ENCODE results near the gene MEIS3.
A peak's percentile ranks its signal among the peaks of the same experiment; 100 is the strongest.

MEIS3 gene

DNA sequence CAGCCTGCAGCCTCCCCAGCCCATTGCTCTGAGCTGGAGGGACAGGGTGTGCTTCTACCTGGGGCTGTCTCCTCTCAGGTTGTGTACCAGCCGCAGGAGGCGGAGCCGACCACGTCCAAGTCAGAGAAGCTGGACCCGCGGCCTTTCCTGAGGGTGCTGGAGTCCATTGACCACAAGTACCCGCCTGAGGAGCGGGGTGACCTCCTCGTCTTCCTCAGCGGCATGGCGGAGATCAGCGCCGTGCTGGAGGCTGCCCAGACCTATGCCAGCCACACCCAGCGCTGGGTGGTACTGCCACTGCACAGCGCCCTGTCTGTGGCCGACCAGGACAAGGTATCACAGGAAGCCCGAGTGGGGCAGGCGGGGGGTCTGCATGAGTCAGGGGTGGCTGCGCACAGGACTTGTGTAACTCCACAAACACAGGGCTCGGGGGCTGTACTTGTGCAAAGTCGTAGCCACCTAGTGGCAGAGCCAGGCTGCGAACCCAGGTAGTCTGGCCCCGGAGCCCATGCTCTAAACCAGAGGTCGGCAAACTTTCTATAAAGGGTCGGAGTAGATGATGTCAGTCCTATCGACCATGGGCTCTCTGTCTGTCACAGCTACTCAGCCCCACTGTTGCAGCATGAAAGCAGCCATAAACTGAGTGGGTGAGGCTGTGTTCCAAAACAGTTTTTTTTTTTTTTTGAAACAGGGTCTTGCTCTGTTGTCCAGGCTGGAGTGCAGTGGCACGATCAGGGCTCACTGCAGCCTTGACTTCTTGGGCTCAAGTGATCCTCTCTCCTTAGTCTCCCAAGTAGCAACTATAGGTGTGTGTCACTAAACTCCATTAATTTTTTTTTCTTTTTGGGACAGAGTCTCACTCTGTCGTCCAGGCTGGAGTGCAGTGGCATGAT is 61.3 kb downstream of the MEIS3 start:
- Histone ChIP-seq H3K4me1 (ENCODE audit: low read depth, poor library complexity, severe bottlenecking) (no peaks in the 10 kb centered on the region), H4K20me1 (ENCODE audit: insufficient read depth) (no peaks in the 10 kb centered on the region), H3K4me2 (no peak overlapping the region), H3K9ac (no peak overlapping the region), H3K27me3 (ENCODE audit: insufficient read depth, low read depth) (no peaks in the 10 kb centered on the region), H2AFZ (ENCODE audit: low read depth) (no peak overlapping the region), H3K79me2 (ENCODE audit: insufficient read depth, low read depth) (no peaks in the 10 kb centered on the region), H3K4me3 (IDR thresholded peaks at IDR 0.05; ENCODE audit: insufficient read depth, low read depth, low read length) (no peak overlapping the region), H3K27ac (no peak overlapping the region), H3K36me3 (ENCODE audit: insufficient read depth) (peaks cover 22% of the 10 kb centered on the region; the same call in 1 of the 2 replicates)
- TF ChIP-seq CTCF (conservative IDR thresholded peaks at IDR 0.05; ENCODE audit: low read depth, low read length): peak; percentile 35

- H3K27ac ChIP-seq: no peak overlapping the region
- H3K4me1 ChIP-seq (ENCODE audit: low read depth, poor library complexity, severe bottlenecking): no peaks in the 10 kb centered on the region
- no peak overlapping the region for H3K4me3 ChIP-seq (IDR thresholded peaks at IDR 0.05; ENCODE audit: insufficient read depth, low read depth, low read length)
- no peak overlapping the region for H2AFZ ChIP-seq (ENCODE audit: low read depth)
- no peaks in the 10 kb centered on the region for H3K27me3 ChIP-seq (ENCODE audit: insufficient read depth, low read depth)
- peaks cover 22% of the 10 kb centered on the region; the same call in 1 of the 2 replicates for H3K36me3 ChIP-seq (ENCODE audit: insufficient read depth)
- H4K20me1 ChIP-seq (ENCODE audit: insufficient read depth): no peaks in the 10 kb centered on the region
- no peak overlapping the region for H3K4me2 ChIP-seq
- TF ChIP-seq CTCF (conservative IDR thresholded peaks at IDR 0.05; ENCODE audit: low read depth, low read length): no peak
- H3K9ac ChIP-seq: no peak overlapping the region
- H3K79me2 ChIP-seq (ENCODE audit: insufficient read depth, low read depth): no peaks in the 10 kb centered on the region
Measured at GRCh38 chr19:47356900-47357299, 62.4 kb downstream of the MEIS3 start.

DNA sequence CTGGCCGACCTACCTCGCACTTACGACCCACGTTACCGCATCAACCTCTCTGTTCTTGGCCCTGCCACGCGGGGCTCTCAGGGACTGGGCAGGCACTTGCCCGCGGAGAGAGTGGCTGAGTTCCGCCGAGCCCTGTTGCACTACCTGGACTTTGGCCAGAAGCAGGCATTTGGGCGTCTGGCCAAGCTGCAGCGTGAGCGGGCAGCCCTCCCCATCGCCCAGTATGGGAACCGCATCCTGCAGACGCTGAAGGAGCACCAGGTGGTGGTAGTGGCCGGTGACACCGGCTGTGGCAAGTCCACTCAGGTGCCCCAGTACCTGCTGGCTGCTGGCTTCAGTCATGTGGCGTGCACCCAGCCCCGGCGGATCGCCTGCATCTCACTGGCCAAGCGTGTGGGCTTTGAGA is 66.0 kb downstream of the MEIS3 start:
- peaks cover 20% of the 10 kb centered on the region; the same call in 1 of the 2 replicates for H3K79me2 ChIP-seq (ENCODE audit: insufficient read depth, low read depth)
- no peaks in the 10 kb centered on the region for H4K20me1 ChIP-seq (ENCODE audit: insufficient read depth)
- no peaks in the 10 kb centered on the region for H3K27me3 ChIP-seq (ENCODE audit: insufficient read depth, low read depth)

More for the DNA sequence above, 66.0 kb downstream of the MEIS3 start:
- Histone ChIP-seq H2AFZ (ENCODE audit: low read depth) (no peak overlapping the region), H3K4me2 (no peak overlapping the region), H3K27ac (no peak overlapping the region), H3K9ac (no peak overlapping the region), H3K36me3 (ENCODE audit: insufficient read depth) (peaks cover 16% of the 10 kb centered on the region; the same call in 1 of the 2 replicates), H3K4me3 (IDR thresholded peaks at IDR 0.05; ENCODE audit: insufficient read depth, low read depth, low read length) (no peak overlapping the region), H3K4me1 (ENCODE audit: low read depth, poor library complexity, severe bottlenecking) (peaks cover 16% of the 10 kb centered on the region)
- no peak for TF ChIP-seq CTCF (conservative IDR thresholded peaks at IDR 0.05; ENCODE audit: low read depth, low read length)
